Sigmoid colon (tissue), 4 donors: Measurements from ENCODE around the gene RNF128.

Experiments used
- CTCF ChIP-seq, 4 experiments: fragments of 450-650 bp in 3 of 4; fragments of 200-600 bp in 1 of 4; IDR thresholded peaks; one replicate each; pipeline ENCODE4 v1.5.1; 2016 to 2019; ENCODE audit warnings: antibody characterized with exemption in 4 of 4, mild to moderate bottlenecking in 3 of 4, moderate library complexity in 2 of 4
- POLR2A ChIP-seq, 2 donors: fragments of 450-650 bp; IDR thresholded peaks; one replicate each; pipeline ENCODE4 v1.6.1; 2016; ENCODE audit warnings: antibody characterized with exemption in 2 of 2, mild to moderate bottlenecking in 2 of 2, moderate library complexity in 2 of 2
- POLR2AphosphoS5 ChIP-seq, 4 donors: sonication (generic); formaldehyde crosslinking; IDR thresholded peaks; one replicate each; pipeline ENCODE4 v1.6.1; 2017; ENCODE audit warnings: antibody characterized with exemption in 4 of 4

- no peak for TF ChIP-seq POLR2A (IDR thresholded peaks at IDR 0.05)
- no peak for TF ChIP-seq CTCF (IDR thresholded peaks at IDR 0.05)
- TF ChIP-seq POLR2AphosphoS5 (IDR thresholded peaks at IDR 0.05), result no peak
These were observed 8.3 kb downstream of the RNF128 start for GRCh38 chrX:106734827-106735226.
